DOHH2 (cell line): Measurements from ENCODE around the gene PTGIS.

Source experiments
- H3F3A ChIP-seq: fragments of 200-600 bp; sonication (generic), shearing (Covaris generic); 2 replicates; pipeline ENCODE4 v1.6.0; 2016; ENCODE audit warnings: antibody characterized with exemption, mild to moderate bottlenecking; ENCODE audit not compliant: control insufficient read depth, insufficient read depth
- H3K27ac ChIP-seq: fragments of 200-600 bp; sonication (generic); 2 replicates; pipeline ENCODE4 v1.5.1; 2014; ENCODE audit warnings: low read depth, mild to moderate bottlenecking, low read length, moderate library complexity
- H3K27me3 ChIP-seq: fragments of 200-600 bp; sonication (generic); 2 replicates; pipeline ENCODE4 v1.6.1; 2014; ENCODE audit warnings: mild to moderate bottlenecking, low read length, mixed read lengths; ENCODE audit not compliant: control insufficient read depth
- H3K36me3 ChIP-seq: fragments of 200-600 bp; sonication (generic); 2 replicates; pipeline ENCODE4 v1.6.1; 2014; ENCODE audit warnings: mild to moderate bottlenecking, low read length, moderate library complexity, mixed read lengths; ENCODE audit not compliant: control insufficient read depth
- H3K4me1 ChIP-seq: fragments of 200-600 bp; sonication (generic); 2 replicates; pipeline ENCODE4 v1.6.1; 2014; ENCODE audit warnings: mild to moderate bottlenecking, low read length, mixed read lengths; ENCODE audit not compliant: control insufficient read depth
- H3K4me2 ChIP-seq: fragments of 200-600 bp; sonication (generic); 2 replicates; pipeline ENCODE4 v1.6.0; 2014; ENCODE audit warnings: mild to moderate bottlenecking, low read length, moderate library complexity
- H3K4me3 ChIP-seq: fragments of 200-600 bp; sonication (generic); 2 replicates; pipeline ENCODE4 v1.5.1; 2014; ENCODE audit warnings: mild to moderate bottlenecking, low read length, mixed read lengths
- H3K79me2 ChIP-seq: fragments of 200-600 bp; sonication (generic); 2 replicates; pipeline ENCODE4 v1.6.1; 2014; ENCODE audit warnings: mild to moderate bottlenecking, low read length, mixed read lengths; ENCODE audit not compliant: control insufficient read depth
- H3K9me2 ChIP-seq: fragments of 200-600 bp; sonication (generic); replicated peaks from 2 replicates; pipeline ENCODE4 v1.6.1; 2014; ENCODE audit warnings: mild to moderate bottlenecking, low read length, mixed read lengths; ENCODE audit not compliant: control insufficient read depth
- H3K9me3 ChIP-seq: fragments of 200-600 bp; sonication (generic); 2 replicates; pipeline ENCODE4 v1.6.1; 2014; ENCODE audit warnings: antibody characterized with exemption, low read length, mixed read lengths; ENCODE audit not compliant: control insufficient read depth, insufficient read depth
- H4K20me1 ChIP-seq: fragments of 200-600 bp; sonication (generic); 2 replicates; pipeline ENCODE4 v1.6.0; 2014; ENCODE audit warnings: low read depth, mild to moderate bottlenecking, antibody characterized with exemption, low read length, moderate library complexity; ENCODE audit not compliant: control insufficient read depth, insufficient read depth
- CTCF ChIP-seq: fragments of 200-600 bp; sonication (generic); IDR thresholded peaks from one replicate; pipeline ENCODE4 v1.5.1; 2014; ENCODE audit warnings: antibody characterized with exemption, mild to moderate bottlenecking, low read depth, low read length; ENCODE audit not compliant: poor library complexity, severe bottlenecking
- EZH2phosphoT487 ChIP-seq: fragments of 200-600 bp; sonication (generic); IDR thresholded peaks from 2 replicates; pipeline ENCODE4 v1.6.1; 2017; ENCODE audit warnings: borderline replicate concordance, mild to moderate bottlenecking, antibody characterized with exemption, low read length, moderate library complexity, mixed read lengths

Gene PTGIS

GRCh38 chr20:49558826-49559225, 9.1 kb downstream of the PTGIS start:
- Histone ChIP-seq H3K36me3 (no peaks in the 10 kb centered on the region), H3K9me3 (0 out of 2 replicates have a peak, but pooled peaks cover 8% of the 10 kb centered on the region), H3F3A (no peaks in the 10 kb centered on the region), H3K27me3 (peaks cover 29% of the 10 kb centered on the region), H3K79me2 (no peaks in the 10 kb centered on the region), H3K4me2 (no peak overlapping the region), H3K27ac (no peak overlapping the region), H4K20me1 (no peaks in the 10 kb centered on the region; the same call in 1 of the 2 replicates), H3K4me3 (no peak overlapping the region), H3K9me2 (no peaks in the 10 kb centered on the region), H3K4me1 (no peaks in the 10 kb centered on the region)
- TF ChIP-seq CTCF (no peak), EZH2phosphoT487 (no peak)

- Histone ChIP-seq H3K4me3 (no peak overlapping the region), H4K20me1 (no peaks in the 10 kb centered on the region; the same call in 1 of the 2 replicates), H3K27me3 (peaks cover 30% of the 10 kb centered on the region), H3K79me2 (no peaks in the 10 kb centered on the region), H3K27ac (no peak overlapping the region), H3K9me3 (0 out of 2 replicates have a peak, but pooled peaks cover 8% of the 10 kb centered on the region), H3K4me1 (no peaks in the 10 kb centered on the region), H3K4me2 (no peak overlapping the region), H3K36me3 (no peaks in the 10 kb centered on the region), H3F3A (no peaks in the 10 kb centered on the region), H3K9me2 (no peaks in the 10 kb centered on the region)
- TF ChIP-seq EZH2phosphoT487 (no peak), CTCF (no peak)
These were observed 10.5 kb downstream of the PTGIS start for GRCh38 chr20:49557449-49557848.

GRCh38 chr20:49556621-49557020, 11.3 kb downstream of the PTGIS start:
- no peaks in the 10 kb centered on the region for H3K79me2 ChIP-seq
- no peaks in the 10 kb centered on the region for H3K9me2 ChIP-seq
- no peaks in the 10 kb centered on the region for H3F3A ChIP-seq
- H3K36me3 ChIP-seq, result no peaks in the 10 kb centered on the region
- no peaks in the 10 kb centered on the region for H3K4me1 ChIP-seq
- no peak overlapping the region for H3K27ac ChIP-seq
- no peaks in the 10 kb centered on the region for H4K20me1 ChIP-seq
- no peak overlapping the region for H3K4me2 ChIP-seq
- H3K4me3 ChIP-seq, result no peak overlapping the region
- 0 out of 2 replicates have a peak, but pooled peaks cover 8% of the 10 kb centered on the region for H3K9me3 ChIP-seq
- peaks cover 33% of the 10 kb centered on the region for H3K27me3 ChIP-seq
- TF ChIP-seq EZH2phosphoT487 (no peak), CTCF (no peak)
